Endothelial cell of umbilical vein (primary cell): ENCODE measurements around the gene OXCT2. TPM values are rescaled to one million over a fixed set of nuclear protein-coding genes. Genes with fewer than 3 reads are reported as not detected.

Source experiments
- BruUV-seq: library from RNA; stranded (reverse); fragments of 400-500 nt; replicated peaks from 2 replicates; lab custom pipeline; 2021; lab: Mats Ljungman, UMichigan
- CTCF ChIA-PET: fragments of 300-600, 350-600 bp; sonication (Branson Sonifier 250); formaldehyde crosslinking; loops from one replicate; lab custom pipeline; 2021; ENCODE audit warnings: antibody characterized with exemption, inconsistent platforms; lab: Charles Lee
- POLR2A ChIA-PET: fragments of 300-600, 350-600 bp; sonication (Branson Sonifier 250); formaldehyde crosslinking; loops from one replicate; lab custom pipeline; 2021; ENCODE audit warnings: antibody characterized with exemption, inconsistent platforms; lab: Charles Lee
- DNase-seq: peaks from one replicate; pipeline ENCODE4 v3.0.0-alpha.2; 2011; ENCODE audit warnings: low read depth, low spot score
- FAIRE-seq: peaks from 2 replicates; lab custom pipeline; 2011; peaks lifted over from hg19 to GRCh38; lab: Jason Lieb, UNC
- H2AFZ ChIP-seq: 2 replicates; pipeline ENCODE4 v1.6.0; 2012; ENCODE audit warnings: low read depth, low read length, control low read depth, inconsistent platforms
- H3K27ac ChIP-seq: 2 replicates; pipeline ENCODE4 v1.5.1; 2011; ENCODE audit warnings: low read depth, mild to moderate bottlenecking, control low read depth, low read length, moderate library complexity; ENCODE audit not compliant: insufficient read depth
- H3K27me3 ChIP-seq, 2 experiments: 2 replicates each; pipeline versions ENCODE4 v1.6.0 to v1.6.1; 2011; ENCODE audit warnings: low read length in 2 of 2, mixed read lengths in 1 of 2; ENCODE audit not compliant: control insufficient read depth in 2 of 2, insufficient read depth in 2 of 2
- H3K36me3 ChIP-seq, 2 experiments: 2 replicates in 1 of 2; 3 replicates in 1 of 2; pipeline ENCODE4 v1.5.1; 2011; ENCODE audit warnings: low read length in 2 of 2, mild to moderate bottlenecking in 1 of 2, moderate library complexity in 1 of 2; ENCODE audit not compliant: control insufficient read depth in 2 of 2, insufficient read depth in 2 of 2; ENCODE audit errors: extremely low read depth in 1 of 2
- H3K4me1 ChIP-seq: 3 replicates; pipeline ENCODE4 v1.5.1; 2011; ENCODE audit warnings: mild to moderate bottlenecking, low read length; ENCODE audit not compliant: control insufficient read depth, insufficient read depth; ENCODE audit errors: extremely low read depth
- H3K4me2 ChIP-seq: 2 replicates; pipeline ENCODE4 v1.6.1; 2011; ENCODE audit warnings: low read length, control low read depth, mixed read lengths; ENCODE audit not compliant: insufficient read depth
- H3K4me3 ChIP-seq, 3 experiments: fragments of 200-600 bp in 1 of 3; sonication (generic), shearing (Covaris generic) in 1 of 3; replicated peaks in 1 of 3; 2 replicates each; pipeline ENCODE4 v1.5.1; 2011 to 2016; ENCODE audit warnings: control low read depth in 3 of 3, low read length in 3 of 3, mild to moderate bottlenecking in 2 of 3, inconsistent platforms in 1 of 3, low read depth in 1 of 3, moderate library complexity in 1 of 3; ENCODE audit not compliant: insufficient read depth in 1 of 3
- H3K79me2 ChIP-seq: 2 replicates; pipeline ENCODE4 v1.6.0; 2012; ENCODE audit warnings: low read length, inconsistent platforms; ENCODE audit not compliant: control insufficient read depth, insufficient read depth
- H3K9ac ChIP-seq: replicated peaks from 2 replicates; pipeline ENCODE3; 2011; ENCODE audit warnings: low read length, control low read depth; ENCODE audit not compliant: insufficient read depth; ENCODE audit errors: extremely low read depth
- H3K9me1 ChIP-seq: replicated peaks from 3 replicates; pipeline ENCODE4 v1.6.0; 2011; ENCODE audit warnings: mild to moderate bottlenecking, low read length; ENCODE audit not compliant: control insufficient read depth, insufficient read depth; ENCODE audit errors: extremely low read depth
- H3K9me3 ChIP-seq: replicated peaks from 2 replicates; pipeline ENCODE4 v1.5.1; 2012; ENCODE audit warnings: low read length, inconsistent platforms; ENCODE audit not compliant: control insufficient read depth, insufficient read depth
- H4K20me1 ChIP-seq: replicated peaks from 2 replicates; pipeline ENCODE3; 2011; ENCODE audit warnings: mild to moderate bottlenecking, low read length; ENCODE audit not compliant: control insufficient read depth, insufficient read depth; ENCODE audit errors: extremely low read depth
- CTCF ChIP-seq, 2 donors: IDR thresholded peaks; 1 replicate in 1 of 2; 2 replicates in 1 of 2; pipeline ENCODE4 v1.5.1; 2011; ENCODE audit warnings: low read length in 2 of 2, mild to moderate bottlenecking in 2 of 2, moderate library complexity in 2 of 2, control low read depth in 1 of 2, inconsistent platforms in 1 of 2, low read depth in 1 of 2; ENCODE audit not compliant: insufficient read depth in 1 of 2; ENCODE audit errors: extremely low read depth in 1 of 2
- EZH2 ChIP-seq: IDR thresholded peaks from 2 replicates; pipeline ENCODE4 v1.6.1; 2012; ENCODE audit warnings: borderline replicate concordance, low read depth, mild to moderate bottlenecking, moderate library complexity, low read length, inconsistent platforms; ENCODE audit not compliant: severe bottlenecking
- FOS ChIP-seq: IDR thresholded peaks from 2 replicates; pipeline ENCODE4 v1.6.1; 2011; ENCODE audit warnings: mild to moderate bottlenecking, low read length, moderate library complexity, borderline replicate concordance; ENCODE audit not compliant: insufficient read depth
- JUN ChIP-seq: IDR thresholded peaks from 2 replicates; pipeline ENCODE4 v1.6.1; 2011; ENCODE audit warnings: borderline replicate concordance, low read depth; ENCODE audit not compliant: insufficient read length, insufficient read depth
- MYC ChIP-seq: IDR thresholded peaks from one replicate; pipeline ENCODE4 v1.6.1; 2011; ENCODE audit warnings: mild to moderate bottlenecking, low read depth, low read length
- POLR2A ChIP-seq: IDR thresholded peaks from 2 replicates; pipeline ENCODE4 v1.6.1; 2012; ENCODE audit warnings: low read depth, mild to moderate bottlenecking, control low read depth, low read length
- POLR2AphosphoS5 ChIP-seq: IDR thresholded peaks from 2 replicates; pipeline ENCODE4 v1.6.1; 2012; ENCODE audit warnings: low read depth, mild to moderate bottlenecking, control low read depth, low read length, moderate library complexity; ENCODE audit not compliant: insufficient read depth
- dilution Hi-C: fragments of 300-500 bp; cut with MboI; formaldehyde crosslinking; loops from one replicate; pipeline ENCODE4 v1.15.0; 2019; ENCODE audit warnings: low sequenced_read_pairs; ENCODE audit not compliant: extremely low pct_ligation_motif_present
- intact Hi-C: fragments of 100-400 bp; cut with micrococcal nuclease; formaldehyde crosslinking; loops from one replicate; pipeline ENCODE4 v1.10.0; 2022
- polyA plus RNA-seq, 4 experiments: library from polyadenylated mRNA; depleted of rRNA in 3 of 4; stranded (reverse) in 3 of 4; unstranded in 1 of 4; fragments of >200 nt; gene quantifications; 2 replicates each; pipeline versions ENCODE4 v1.2.1 to v1.2.3, GENCODE V29; 2011 to 2012; ENCODE audit warnings: missing spikeins in 1 of 4
- total RNA-seq: library from RNA; stranded (reverse); gene quantifications from 2 replicates; pipeline ENCODE4 v1.2.3, GENCODE V29; 2021
- TF ChIP-seq, protein P1 (sequence below): IDR thresholded peaks from 2 replicates; pipeline ENCODE4 v1.6.1; 2011; ENCODE audit not compliant: insufficient read depth, insufficient read length

OXCT2 gene
- total and polyA plus RNA-seq, 2 donors (not counting 3 experiments of a cell fraction or from before 2014, with no cell fraction given), result 0.60 to 0.84 TPM

DNA sequence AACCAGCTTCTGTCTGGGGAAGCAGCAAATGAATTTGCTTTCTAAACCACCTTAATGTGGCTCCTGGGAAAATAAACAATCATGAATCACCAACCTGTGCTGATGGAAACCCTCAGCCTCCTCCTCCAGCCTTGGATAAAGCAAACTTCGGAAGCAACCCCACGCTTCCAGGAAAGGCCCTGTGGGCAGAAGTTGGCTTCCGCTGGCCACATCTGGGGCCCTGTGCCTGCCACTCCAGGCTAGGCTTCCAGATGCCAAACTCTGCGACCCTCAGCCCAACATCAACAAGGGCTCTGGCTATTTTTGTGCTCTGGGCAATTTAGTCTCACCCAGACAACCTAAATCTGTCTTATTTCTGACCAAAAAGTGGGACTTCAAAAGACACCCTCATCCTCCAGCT lies 6.2 kb upstream of the OXCT2 start:
- no peak for TF ChIP-seq POLR2AphosphoS5
- no peak for TF ChIP-seq JUN
- no peak for TF ChIP-seq POLR2A
- TF ChIP-seq, protein P1, sequence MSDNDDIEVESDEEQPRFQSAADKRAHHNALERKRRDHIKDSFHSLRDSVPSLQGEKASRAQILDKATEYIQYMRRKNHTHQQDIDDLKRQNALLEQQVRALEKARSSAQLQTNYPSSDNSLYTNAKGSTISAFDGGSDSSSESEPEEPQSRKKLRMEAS, result no peak
- TF ChIP-seq CTCF (IDR thresholded peaks at IDR 0.05; ENCODE audit: extremely low read depth in 1 of 2, insufficient read depth in 1 of 2, low read depth in 1 of 2, low read length in 2 of 2), result no peak
- no peak for TF ChIP-seq MYC
- TF ChIP-seq EZH2, result no peak
- no peak for TF ChIP-seq FOS
- Histone ChIP-seq H3K9me1 (no peaks in the 10 kb centered on the region), H3K79me2 (no peaks in the 10 kb centered on the region), H3K4me1 (no peaks in the 10 kb centered on the region), H3K27me3 (peaks cover 0 to 3% of the 10 kb centered on the region in 2 experiments), H2AFZ (no peak overlapping the region), H3K9ac (no peak overlapping the region), H3K27ac (no peak overlapping the region), H3K4me2 (no peak overlapping the region), H4K20me1 (no peaks in the 10 kb centered on the region), H3K9me3 (no peaks in the 10 kb centered on the region), H3K36me3 (no peaks in the 10 kb centered on the region), H3K4me3 (no peak overlapping the region)
- BruUV-seq, result no TSS peak
- DNase-seq (no peak), FAIRE-seq (no peak)
- ChIA-PET POLR2A (no interaction called here), CTCF (no interaction called here)
- intact Hi-C loops (no loop called here), dilution Hi-C loops (no loop called here)
